Islet precursor cell (in vitro differentiated cells): ENCODE results near the gene FGFR3.
A peak's percentile ranks its signal among the peaks of the same experiment; 100 is the strongest.

Source experiments
- DNase-seq: peaks from one replicate; pipeline ENCODE4 v3.0.0-alpha.2; 2018

The FGFR3 gene

DNA sequence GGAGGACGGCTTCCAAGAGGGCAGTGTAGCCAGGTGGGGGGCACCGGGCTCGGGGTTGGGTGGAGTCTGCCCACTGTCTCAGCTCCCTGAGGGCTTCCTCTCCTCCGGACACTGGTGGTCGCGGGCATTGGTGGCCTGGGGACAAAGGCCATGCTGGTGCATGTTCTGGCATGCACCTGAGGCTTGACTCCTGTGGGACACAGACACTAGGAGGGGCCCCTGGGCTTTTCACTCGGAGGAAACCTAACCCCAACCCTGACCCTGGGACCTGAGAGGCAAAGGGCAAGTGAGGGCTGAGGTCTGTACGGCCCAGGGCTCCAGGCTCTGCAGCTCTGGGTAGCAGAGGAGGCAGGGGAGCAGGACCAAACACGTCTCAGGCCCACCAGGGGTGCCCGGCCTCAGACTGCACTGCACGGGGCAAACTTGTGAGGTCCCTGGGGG lies 22.3 kb upstream of the FGFR3 start:
- DNase-seq, result no peak

DNA sequence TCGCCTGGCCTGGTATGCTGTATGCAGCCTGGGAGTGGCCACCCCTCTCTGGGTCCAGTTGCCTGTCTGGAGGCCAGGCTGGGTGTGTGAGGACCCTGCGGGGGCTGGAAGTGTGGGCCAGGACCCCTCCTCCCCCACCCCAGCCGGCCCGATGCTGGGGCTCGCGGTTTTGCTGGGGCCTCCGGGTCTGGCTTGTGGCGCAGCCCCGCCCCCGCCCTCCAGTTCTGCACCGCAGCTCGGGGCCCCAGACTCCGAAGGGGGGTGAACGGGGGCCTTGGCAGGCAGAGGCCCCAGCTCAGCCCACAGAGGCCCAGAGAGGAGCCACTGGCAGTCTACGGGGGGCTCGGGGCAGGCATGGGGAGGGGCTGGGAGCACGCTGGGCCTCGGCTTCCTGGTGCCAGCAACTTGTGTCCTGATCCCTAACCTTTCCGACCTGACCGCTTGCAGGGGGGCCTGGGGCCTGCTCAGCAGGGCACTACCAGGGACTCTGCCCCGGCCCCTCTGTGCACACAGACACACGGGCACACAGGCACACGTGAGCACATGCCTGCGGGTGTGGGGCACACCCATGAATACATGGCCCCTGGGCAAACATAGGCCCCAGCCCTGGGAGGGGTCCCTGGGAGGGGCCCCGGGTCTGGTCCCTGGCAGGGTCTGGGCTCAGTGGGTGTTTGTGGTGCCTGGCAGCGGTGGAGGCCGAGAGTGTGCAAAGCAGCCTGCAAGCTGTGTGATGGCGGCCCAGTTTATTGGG lies 21.4 kb upstream of the FGFR3 start:
- DNase-seq, result no peak

DNA sequence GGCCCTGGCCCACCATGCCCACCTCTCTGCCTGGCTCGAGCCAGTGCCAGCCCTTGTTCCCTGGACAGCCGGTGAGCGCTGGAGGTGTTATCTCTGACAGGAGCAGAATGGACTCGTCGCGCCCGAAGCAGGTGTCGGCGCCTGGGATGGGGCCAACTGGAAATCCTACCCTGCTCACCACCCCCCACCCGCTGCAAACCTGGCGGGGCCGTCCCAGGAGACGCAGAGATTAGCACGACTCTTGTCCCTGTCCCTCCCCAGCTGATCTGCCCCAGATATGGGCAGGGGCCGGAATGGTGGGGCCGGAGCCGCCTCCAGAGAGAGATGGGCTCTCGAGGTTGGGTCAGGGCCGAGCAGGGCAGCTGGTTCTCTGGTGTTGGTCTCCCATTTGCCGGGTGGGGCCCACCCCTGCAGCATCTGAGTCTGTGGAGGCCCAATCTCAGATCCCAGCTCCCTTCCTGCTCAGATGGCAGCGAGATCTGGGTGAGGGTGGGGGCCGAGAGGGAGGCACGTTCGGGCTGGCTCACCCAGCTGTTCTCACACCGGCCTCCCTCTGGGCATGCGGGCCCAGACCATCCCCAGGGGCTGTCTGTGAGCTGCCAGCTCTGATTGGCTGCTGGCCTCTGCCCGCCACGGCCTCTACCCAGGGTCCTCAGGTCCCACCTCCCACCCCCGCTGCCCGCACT lies 20.1 kb upstream of the FGFR3 start:
- DNase-seq, result no peak

DNA sequence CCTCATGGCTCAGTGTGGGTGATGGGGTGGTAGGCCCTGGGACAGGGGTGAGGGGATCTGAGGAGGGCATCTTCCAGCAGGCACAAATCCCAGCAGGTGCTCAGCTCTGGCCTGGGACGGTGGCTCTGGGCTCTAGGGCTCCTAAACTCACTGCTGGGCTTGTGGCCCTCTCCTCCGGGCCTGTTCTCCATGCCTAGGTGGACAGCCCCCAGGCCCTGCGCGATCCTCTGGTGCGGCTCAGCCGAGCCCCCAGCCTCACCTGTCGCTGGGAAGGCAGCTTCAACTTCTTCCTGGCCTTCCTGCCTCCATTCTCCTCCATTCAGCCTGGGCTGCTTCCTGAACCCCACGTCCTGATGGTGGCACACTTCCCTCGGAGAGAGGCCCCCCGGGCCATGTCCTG lies 19.3 kb upstream of the FGFR3 start:
- DNase-seq, result no peak

DNA sequence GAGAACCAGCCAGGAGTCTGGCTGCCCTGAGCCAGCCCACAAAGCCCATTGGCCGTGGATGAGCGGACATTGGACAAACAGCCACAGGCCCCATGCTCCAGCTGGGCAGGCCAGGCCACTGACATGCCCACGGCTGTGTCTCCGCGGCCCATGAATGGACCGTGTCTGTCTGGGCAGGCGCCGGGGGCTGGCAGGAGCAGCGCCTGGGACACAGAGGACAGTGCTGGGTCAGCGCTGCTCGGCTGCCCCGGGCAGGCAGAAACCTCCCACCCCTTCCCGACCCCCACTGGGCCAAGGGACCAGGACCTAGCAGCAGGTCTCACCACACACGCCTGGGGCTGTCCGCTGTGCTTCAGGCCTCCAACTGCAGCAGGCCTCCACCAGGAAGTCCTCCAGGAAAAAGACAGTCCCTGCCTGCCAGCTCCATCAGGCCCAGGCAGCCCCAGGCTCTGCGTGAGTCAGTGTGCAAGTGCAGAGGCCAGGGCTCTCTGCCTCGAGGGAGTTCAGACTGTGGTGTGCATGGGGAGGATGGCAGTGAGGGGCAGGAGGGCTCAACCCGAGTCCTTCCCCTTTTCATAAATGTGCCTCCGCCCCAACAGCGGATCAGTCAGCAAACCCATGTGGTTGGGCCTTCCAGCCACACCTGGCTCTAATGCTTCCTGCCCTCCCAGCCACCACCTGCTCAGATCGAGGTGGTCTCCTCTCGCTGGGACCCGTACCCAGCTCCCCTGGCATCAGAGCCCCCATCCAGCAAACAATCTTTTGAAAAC lies 17.2 kb upstream of the FGFR3 start:
- peak; percentile 95 for DNase-seq

DNA sequence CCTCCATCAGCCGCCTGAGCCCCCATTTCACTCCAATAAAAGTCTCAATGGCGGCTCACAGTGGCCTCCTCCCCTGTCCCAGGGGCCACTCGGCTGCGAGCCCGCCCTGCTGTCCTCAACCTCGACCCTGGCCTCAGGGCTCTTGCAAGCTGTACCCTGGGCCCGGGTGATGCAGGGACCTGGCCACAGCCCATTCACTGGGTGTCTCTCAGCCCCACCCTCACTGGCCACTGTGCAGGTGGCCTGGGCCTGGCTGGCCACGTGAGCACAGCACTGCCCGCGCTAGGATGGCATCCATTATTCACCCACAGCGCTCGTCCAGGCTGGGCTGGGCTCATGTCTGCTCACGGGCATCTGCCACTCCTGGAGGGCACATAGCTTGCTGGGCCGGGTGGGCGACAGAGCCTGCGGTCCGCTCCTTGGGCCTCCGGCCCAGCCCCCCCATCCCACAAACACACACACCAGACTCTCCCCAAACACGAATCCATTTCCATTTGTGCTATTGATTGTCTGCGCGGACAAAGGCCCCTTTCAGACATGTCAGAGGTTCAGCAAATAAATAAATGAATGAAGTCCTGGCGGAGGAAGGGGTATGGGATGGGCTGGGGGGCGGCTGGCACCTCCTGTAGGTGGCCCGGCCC lies 16.5 kb upstream of the FGFR3 start:
- DNase-seq, result no peak

DNA sequence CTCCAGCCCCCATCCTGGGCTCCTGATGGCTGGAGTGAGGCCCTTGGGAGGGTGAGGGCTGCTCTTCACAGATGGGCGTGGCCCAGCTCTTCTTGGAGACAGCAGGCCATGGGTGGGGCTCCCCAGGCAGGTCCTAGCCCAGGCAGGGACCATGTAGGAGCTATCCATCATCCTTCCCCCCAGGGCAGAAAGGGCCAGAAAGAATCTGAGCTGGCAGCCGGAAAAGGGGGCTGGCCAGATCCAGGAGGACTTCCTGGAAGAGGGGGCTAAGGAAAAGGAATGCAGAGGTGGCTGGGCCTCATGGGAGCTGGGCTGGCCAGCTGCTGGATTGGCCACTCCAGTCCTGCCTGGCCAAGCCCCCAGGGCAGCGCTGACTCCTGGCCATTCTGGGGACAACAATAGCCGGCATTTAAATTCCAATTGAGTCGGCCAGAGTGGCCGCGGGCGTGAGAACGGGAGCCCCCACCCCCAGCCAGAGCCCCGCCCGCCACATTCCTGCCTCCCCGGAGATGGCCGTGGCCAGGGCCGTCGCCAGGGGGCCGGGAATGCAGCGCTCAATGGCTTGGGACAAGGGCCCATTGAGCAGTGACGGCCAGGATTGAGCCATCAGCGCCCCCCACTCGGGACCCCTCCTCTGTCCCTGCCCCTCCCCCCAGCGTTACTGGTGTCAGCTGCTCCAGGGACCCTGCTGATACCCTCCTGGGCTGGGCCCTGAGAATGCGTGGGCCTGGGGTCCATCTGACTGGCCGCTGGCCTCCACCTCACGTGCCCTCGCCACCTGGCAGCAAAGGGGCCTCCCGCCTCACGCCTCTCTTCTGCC lies 15.1 kb upstream of the FGFR3 start:
- peak; percentile 99 for DNase-seq

DNA sequence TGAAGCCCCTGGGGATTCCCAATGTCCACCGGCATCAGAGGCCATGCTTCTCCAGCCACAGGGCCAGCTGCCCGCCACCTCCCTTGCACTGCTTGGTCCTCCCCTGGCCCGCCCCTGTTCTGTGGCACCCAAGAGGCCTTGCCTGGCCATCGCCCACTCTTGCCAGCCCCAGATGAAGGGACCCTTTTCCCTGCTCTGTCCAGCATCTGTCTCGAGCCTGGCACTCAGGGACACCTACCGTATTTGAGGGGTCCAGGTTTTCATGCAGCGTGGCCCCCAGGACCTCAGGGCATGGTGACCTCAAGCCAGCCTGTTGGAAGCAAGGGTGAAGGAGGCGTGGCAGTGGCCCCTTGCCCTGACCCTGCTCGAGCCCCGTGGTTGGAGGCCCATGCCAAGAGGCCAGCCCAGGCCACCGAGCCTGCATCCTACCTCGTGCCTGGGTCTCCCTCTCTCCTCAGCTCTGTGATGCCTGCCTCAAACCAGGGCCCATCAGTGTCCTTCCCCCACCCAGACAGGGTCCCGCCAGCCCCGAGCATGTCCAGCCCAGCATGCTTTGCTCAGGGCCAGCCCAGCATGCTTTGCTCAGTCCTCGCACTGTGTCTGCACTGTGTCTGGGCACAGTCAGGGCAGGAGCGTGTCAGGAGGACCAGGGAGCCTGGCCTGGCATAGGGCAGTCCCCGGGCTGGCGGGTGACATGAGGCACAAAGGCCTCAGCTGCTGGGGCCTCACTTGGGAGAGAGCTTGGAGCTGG lies 14.3 kb upstream of the FGFR3 start:
- no peak for DNase-seq

DNA sequence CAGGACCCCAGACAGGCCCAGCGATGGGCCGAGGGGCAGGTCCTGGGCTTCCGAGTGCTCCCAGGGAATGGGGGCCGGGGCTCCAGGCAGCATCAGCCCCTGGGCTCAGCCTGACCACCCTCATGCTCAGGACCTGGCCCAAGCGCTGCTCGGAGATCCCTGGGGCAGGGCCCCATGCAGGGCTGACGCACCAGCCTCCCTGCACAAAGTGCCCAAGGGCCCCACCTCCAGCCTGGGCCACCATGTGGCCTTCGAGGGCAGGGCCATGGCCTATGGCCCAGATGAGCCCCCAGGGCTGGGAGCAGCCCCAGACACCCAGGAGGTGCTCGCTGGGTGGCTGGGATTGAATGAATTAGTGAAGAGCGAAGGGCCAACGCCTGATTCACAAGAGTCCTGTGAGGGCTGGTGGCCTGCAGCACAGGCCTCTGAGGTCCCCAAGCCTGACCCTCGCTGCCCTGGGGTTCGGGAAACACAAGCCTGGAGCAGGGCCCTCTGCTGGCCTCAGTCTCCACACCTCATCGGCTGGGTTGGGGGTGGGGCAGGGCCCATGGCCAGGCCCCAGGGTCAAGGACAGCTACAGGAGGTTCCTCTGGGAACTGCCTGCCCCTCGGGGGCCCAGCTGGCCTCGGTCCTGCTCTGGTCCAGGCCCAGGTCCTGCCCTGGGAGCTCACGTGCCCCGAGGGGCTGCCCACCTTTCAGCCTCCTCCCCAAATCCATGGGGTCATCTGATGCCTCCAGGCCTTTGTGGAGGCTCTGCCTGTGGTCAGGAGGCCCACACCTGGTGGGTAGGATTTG lies 13.3 kb upstream of the FGFR3 start:
- DNase-seq, result no peak

DNA sequence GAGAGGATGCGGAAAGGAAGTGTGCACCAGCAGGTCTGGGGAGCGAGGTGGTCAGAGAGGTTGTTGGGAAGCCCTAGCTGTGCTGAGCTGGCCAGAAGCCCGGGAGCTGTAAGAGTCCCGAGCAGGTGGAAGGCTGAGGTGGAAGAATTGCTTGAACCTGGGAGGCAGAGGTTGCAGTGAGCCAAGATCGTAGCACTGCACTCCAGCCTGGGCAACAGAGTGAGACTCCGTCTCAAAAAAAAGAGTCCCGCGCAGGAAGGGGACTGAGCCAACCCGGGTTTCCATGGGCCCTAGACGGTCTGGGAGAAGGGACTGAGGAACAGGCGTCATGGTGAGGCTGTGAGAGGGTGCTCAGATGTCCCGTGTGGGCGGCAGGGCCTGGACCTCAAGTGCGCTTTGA lies 12.7 kb upstream of the FGFR3 start:
- DNase-seq, result no peak

DNA sequence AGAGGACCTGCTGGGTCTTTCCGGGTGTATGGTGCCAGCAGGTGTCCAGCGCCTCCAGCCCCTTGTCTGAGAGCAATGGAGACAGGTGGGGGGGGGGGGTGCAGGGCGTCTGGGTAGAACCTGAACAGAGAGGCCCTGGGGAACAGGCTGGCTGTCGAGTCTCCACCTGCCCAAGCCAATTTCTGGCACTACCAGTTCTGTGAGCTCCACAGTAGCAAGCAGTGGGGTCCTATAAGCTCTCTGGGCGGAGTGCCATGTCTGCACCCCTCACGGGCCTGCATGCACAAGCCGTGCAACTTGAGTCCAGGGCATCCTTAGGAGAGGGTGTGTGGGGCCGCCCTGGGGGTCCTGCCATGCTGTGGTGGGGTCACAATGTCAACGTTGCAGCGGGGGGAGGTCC lies 10.1 kb upstream of the FGFR3 start:
- no peak for DNase-seq

DNA sequence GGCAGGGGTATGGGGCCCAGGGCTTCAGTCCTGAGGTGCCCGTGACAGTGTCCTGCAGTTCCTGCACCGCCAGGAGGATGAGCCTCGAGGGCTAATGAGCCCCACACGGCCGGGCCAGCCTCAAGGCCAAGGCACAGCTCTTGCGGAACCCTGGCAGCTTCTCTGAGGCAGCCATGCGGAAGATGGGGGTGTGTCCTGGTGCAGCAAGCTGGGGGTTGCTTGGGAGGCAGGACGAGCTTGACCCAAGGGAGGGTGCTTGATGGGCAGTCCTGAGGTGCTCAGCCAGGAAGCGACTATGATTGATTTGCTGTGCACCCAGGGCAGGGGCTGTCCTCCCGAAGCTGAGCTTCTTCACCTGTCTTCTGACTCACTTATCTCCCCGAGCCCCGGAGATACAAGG lies 9.1 kb upstream of the FGFR3 start:
- DNase-seq, result no peak

DNA sequence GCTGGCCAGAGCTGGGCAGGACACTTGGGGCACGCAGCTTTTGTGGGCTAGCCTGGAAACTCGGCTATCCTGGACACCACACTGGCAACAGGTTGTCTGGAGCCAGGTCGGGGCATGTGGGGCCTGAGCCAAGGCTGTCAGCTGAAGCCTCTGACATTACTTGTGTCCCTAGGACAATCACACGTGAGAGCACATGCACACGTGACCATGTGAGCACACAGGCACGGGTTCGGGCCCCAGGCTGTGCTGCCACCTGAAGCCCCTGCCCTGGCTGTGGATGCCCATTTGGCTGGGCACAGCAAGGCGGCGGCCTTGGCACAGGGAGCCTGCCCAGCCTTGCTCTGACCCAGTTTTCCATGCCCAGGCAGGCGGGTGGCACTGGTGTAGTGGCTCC lies 8.7 kb upstream of the FGFR3 start:
- DNase-seq, result no peak

DNA sequence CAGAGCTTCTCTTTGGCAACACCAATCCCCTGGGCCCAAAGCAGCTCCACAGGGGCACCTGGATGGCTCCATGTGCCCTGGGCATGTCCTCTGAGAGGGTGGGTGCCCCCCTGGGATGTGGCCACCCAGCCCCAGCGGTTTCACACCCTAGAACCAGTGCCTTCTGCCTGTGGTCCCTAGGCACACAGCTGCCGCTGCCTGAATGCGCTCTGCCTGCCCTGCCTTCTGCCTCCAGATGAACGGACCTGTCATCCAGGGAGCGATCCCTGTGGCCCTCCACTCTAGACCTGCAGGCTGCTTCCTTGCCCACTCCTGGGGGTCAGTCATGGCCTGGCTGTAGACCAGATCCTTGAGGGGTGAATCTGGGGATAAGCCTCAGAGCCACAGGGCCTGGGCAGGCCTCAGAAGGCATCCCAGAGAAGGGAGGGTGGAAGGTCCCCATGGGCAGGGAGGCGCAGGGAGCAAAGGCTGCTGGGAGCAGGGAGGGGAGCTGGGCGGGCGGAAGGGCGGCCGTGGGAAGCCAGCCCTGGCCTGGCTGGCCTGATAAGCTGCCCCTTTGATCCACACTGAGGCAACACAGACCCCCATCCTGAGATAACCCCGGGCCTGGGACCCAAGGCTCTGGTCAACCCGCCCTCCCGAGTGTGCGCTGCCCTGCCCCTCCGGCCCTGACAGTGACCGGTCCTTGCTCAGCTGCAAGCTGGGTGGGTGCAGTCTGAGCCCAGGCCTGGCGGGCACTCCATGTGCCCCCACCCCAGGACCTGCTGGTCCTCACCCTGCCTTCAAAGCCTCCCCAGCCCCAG lies 8.1 kb upstream of the FGFR3 start:
- no peak for DNase-seq

DNA sequence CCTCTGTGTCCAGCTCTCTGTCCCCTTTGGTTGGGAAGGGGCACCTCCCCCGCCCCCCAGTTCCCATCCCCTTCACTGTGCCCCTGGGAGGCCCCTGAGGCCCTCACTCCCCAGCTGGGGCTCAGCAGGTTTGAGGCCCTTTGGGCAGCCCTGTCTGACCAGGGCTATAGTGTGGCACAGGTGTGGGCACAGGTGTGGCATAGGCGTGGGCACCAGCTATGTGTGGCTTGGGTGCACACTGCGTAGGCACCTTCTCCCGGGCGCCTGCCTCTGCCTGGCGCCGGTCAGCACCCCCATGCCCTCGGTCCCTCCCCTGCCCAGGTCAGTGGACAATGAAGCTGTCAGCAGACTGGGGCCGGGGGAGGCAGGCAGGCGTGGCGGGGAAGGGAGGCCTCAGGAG lies 7.5 kb upstream of the FGFR3 start:
- DNase-seq, result no peak

DNA sequence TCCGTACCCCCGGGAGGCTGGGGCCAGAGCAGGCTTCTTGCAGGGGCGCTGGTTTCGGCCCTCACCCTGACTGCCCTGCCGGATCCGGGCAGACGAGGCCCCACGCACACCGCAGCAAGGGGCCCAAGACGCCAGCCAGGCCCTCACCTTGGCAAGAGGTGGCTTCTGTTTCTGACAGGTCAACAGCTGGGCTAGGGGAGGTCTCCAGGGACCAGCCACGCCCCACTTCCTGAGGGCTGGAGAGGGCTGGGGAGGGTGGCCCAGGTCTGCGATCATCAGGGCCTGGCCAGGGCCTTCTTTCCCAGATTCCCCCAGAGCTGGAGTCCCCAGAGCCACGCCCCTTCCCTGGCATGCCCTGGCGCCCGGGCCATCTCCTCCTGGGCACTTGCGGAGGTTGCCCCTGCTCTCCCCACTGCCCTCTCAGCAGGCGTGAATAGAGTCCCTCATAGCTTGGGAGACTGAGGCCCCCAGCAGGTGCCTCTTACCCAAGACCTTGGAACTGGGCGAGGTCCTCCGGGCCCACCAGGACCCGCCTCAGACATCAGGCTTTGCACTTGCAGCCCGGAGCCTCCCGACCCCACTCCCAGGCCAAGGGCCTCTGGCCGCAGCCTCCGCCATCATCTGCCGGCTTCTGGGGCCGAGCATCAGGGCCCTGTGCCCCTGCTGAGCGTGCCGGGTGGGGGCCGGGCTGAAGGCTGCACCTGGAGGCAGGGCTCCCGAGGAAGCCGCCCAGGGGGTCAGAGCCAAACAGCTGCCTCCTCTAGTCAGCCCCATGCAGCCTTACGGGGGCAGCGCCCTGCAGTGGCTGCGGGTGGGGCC lies 6.3 kb upstream of the FGFR3 start:
- no peak for DNase-seq

DNA sequence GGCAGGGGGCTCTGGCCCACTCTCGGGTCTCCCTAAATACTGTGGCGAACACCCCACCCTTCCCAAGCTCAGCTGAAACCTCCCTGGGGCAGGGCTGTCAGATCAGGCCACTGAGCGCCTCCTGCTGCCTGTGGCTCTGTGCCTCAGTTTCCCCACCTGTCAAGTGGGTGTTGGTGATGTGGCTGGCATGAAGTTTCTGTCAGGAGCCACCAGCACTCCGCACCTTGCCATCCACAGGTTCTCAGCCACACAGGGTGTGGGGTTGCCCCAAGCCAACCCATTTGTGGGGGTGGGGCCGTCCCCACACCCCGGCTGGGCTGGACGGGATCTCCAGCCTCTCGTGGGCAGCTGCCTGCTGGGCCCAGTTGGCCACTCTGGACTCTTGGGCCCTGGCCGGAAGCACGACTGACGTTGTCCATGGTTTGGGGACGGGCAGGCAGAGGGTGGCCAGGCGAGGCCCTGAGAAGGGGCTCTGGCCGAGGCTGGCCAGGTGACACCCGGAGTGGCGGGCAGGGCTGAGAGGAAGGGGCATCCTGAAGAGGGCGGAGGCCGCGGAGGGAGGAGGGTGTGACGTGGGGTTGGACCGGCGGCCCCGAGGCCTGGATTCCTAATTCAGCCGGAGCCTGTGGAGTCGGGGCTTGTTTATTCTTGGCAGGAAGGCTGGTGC lies 5.5 kb upstream of the FGFR3 start:
- no peak for DNase-seq

DNA sequence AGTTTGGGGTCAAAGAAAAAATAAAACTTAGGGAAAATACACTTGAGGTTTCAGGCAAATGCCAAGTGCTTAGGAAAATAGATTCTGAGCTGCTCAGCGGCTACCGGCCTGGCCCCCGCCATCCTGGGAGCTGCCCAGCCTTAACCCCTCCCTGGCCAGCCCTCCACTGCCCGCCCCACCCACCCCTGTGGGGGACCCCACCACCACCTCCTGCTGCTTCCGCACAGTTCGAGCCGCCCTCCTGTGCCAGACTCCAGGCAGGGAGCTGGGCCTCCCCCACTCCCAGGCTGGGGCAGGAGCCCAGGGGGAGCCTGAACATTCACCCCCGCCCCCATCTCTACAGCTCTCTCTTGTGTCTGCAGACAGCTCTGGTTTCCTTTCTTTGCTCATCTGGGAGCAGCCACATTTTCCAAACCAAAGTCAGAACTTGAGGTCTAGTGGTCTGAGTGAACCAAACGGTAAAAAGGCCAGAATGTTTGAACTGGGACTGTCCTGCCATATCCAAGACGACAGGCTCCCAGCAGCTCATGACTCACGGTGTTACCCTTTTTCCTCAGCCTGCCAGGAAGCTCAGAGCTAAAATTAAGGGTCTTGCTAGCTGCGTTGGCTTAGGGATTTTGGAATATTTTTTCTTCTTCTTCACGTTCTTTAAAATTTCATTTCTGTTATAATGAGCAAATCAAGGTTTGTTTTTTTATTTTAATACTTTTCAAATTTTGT lies 4.7 kb upstream of the FGFR3 start:
- no peak for DNase-seq
